ENCODE data around the gene APOBEC3H. TPM values are rescaled to one million over a fixed set of nuclear protein-coding genes. Genes with fewer than 3 reads are reported as not detected.

The APOBEC3H gene
- total RNA-seq, 1 donor from 2014 or later: not detected

DNA sequence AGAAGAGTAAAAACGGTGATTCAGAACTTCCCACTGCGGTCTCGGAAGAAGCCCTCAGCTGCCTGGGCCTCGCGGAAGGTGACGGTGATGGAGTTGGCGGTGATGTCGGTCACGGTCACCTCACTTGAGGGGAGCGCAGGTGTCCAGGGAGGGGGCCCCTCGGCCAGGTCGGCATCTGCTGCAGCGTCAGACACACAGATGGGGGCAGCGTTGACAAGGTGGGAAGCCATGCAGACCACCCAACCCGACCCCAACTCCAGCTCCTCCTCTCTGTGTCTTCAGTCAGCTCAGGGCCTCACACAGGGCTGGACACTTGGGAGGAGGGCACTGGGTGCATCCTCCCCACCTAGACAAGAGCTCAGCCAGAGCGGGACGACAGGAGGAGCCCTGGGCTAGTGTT, 36.8 kb downstream of the APOBEC3H start:
- DNase-seq (ENCODE audit: low spot score) (no peak), ATAC-seq (no peak)

DNA sequence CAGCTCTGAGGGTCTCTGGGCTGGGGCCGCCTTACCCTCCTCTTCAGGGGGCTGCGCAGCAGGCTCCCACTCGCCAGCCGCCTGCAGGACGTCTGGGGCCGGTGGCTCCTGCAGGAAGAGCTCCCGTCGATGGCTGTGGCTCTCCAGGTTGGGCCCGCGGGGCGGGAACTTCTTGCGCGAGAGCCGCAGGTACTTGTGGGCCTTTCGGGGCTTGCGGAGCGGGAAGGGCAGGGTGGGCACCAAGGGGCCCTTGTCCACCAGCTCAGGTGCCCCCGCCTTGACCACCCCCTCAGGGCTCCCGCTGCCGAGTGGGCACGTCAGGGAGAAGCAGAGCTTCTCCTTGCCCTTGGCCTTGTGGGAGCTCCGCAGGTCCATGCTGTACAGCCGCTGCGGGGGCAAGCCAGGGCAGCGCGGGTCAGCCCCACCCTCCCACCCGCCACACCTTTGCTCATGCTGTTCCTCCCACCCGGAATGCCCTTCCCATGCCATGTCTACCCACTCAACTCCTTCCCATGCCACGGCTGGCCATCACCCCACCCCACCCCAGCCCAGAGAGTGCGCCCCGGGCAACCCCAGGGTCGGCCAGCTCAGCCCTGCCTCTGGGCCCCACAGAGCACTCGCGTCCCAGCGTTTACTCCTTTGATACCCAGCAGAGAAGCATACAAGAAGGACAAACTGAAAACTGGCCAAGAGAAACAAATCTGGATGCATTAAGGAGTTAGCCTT, 37.5 kb downstream of the APOBEC3H start:
- DNase-seq (ENCODE audit: low spot score) (no peak), ATAC-seq (no peak)

DNA sequence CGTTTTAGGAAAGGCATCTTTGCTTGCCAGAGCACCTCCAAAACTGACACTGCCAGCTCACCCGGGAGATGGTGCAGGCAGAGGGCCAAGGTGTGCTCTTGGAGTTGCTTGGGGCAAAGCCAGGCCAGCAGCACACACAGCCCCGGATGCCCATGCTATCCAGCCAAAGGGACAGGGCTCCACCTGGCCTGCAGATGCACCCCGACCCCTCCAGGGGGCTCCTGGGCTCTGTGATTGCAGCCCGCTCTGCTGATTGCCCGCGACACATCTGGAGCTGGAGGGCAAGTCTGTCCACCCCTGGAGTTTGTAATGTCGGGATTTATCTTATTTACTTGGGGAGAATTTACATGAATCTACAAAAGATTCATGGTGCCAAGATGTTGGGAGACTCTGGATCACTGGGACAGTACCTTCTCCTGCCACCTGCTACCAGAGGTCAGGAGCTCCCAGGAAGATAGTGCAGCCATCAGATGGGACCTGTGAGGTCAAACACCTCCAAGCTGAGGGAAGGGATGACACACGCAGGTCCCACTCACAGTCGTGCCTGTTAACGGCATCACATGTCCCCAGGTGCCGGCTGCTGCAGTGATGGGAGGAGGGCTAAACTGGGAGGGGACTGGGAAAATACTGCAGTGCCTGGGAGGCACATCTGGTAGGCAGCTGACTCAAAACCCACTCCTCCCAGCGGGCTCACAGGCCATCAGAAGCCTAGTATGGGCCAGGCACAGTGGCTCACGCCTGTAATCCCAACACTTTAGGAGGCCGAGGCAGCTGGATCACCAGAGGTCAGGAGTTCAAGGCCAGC, 38.2 kb downstream of the APOBEC3H start:
- no peak for DNase-seq (ENCODE audit: low spot score)
- ATAC-seq: peak; percentile 52

DNA sequence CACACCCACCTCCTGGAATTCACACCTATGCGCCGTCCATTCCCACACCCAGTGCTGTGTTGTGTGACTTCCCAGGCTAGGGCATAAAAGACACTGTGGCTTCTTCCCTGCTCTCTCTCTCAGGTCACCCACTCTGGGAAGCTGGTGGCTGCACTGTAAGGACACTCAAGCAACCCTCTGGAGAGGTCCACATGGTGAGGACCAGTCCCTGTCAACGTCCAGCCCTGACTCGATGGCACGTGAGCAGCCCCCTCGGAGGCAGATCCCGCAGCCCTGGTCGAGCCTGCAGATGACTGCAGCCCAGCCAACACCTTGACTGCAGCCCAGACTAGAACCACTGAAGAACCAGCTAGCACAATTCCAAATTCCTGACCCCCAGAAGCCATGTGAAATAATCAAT, 39.3 kb downstream of the APOBEC3H start:
- ATAC-seq: no peak
- no peak for DNase-seq (ENCODE audit: low spot score)

DNA sequence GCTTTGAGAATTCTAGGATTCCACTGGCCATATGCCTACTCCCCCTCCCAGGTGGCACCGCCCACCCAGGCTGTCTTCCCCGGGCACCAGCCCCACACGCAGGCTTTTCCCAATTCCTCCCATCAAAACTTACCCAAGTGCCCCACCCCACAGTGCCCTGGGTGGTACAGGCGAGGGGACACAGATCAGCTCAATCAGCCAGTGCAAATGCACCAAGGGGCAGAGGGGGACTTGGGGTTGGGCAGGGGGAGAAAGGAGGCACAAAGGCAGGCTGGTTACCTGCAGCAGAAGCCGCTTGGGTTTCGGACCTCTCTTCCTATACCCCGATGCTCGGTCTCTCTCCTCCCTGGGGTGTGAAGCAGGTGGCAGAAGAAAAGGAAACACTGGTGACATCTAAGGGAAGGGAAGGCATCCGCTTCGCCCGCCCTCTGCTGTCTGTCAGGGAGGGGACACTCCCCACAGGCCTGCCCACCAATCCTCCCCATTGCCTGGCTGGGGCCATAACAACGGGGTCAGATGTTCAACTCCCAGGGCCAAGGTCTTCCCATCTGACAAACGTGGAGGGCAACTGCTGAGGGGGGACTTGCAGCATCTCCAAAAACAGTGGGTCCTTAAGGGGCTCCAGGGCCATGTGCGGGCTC, 41.4 kb downstream of the APOBEC3H start:
- ATAC-seq (no peak), DNase-seq (ENCODE audit: low spot score) (no peak)

- DNase-seq (ENCODE audit: low spot score) (no peak), ATAC-seq (no peak)
Observed at GRCh38 chr22:39139933-39140332, 42.9 kb downstream of the APOBEC3H start.

- ATAC-seq: no peak
- no peak for DNase-seq (ENCODE audit: low spot score)
Observed at GRCh38 chr22:39142088-39142680, 45.1 kb downstream of the APOBEC3H start.

DNA sequence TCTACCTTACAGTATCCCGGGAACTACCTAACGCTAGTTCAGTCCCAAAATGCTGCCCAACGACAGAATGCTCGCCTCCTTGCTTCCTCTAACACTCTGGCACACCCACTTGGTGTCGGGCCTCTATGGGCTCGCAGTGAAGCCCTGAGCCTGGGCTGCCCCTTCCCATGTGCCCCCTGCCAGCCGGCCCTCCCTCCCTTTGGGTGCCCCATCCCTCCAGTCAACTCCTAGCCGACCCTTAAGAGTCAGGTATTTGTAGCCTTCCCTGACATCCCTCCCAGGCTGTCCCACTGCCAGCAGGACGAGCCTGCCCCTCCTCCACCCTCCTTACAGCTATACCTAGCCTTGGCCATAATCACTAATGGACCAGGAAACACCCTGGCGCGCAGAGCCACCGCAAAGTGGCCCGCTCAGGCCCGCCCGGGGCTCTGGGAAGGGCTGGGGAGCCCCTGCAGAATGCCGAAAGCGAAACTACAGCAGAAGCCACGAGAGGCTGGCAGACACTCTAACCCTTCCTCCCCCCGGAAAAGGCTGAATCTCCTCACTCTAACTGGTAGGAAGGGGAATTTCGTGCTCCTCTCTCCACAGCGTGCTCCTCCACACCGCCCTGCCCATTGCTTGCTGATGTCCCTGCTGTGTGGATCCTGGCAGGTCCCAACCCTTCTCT, 47.2 kb downstream of the APOBEC3H start:
- no peak for DNase-seq (ENCODE audit: low spot score)

DNA sequence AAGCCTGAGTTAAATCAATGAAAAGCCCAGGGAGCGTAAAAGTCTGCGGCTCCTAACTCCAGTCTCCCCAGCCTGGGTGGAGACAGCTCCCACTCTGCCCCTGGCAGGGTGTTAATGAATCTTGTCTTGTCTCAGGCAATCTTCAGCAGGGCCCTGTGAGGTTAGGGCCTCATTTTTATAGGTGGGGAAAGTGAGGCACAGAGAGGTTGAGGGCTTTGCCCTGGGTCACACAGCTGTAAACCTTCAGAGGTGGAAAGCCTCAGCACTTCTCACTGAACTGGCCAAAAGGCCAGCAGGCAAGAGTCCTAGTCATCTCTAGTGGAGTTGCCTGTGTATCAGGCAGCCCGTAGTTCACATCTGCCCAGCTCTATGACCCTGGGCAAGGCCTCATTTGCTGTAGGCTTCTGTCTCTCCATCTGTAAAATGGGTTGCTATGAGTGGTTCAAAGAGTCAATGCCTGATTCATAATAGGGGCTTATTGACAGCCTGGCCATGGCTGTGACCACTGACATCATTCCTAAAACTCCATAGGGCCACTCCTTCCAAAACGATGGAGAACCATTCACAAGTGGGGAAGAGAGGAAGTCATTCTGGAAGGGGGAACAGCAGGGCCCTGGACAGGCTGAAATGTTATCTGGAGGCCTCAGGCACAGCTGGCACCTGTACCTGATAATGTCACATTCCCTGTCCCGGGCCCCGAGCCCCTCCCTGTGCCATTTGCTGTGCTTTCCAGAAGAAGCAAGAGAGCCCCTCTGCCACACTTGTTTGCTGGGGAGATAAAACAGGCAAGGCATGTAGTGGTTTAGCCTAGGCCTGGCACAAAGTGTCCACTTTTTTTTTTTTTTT, 49.4 kb downstream of the APOBEC3H start:
- no peak for DNase-seq (ENCODE audit: low spot score)

More for the DNA sequence above, 47.2 kb downstream of the APOBEC3H start:
- no peak for ATAC-seq

DNA sequence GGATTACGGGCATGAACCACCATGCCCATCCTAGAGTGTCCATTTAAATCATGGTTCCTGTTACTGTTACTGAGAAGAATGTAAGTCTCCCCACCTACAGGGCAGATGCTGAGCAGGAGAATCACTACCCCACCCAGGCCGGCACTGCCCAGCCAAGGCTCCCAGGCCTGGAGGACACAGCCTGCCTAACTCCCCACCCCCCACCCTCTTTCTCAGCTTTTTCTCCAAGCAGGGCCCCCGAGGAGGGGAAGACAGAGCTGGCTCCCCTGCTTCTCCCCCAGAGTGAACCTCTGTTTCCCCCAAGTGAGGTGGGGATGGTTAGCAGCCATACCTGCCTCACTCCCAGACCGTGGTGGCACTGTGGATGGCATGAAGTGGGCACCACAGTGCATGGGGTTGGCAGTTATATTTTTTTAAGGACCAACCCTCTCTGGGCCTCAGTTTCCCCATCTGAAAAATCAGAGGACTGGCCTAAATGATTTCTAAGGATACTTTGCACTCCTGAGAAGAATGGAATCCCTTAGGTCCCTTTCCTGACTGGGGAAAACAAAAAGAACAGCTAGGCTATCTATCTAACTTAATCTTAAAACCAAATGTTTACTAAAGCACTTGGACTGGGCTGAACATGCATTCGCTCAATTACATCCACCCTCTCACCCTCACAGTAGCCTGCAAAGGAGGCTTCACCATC, 50.4 kb downstream of the APOBEC3H start:
- ATAC-seq: no peak
- DNase-seq (ENCODE audit: low spot score): no peak

More for the DNA sequence above, 49.4 kb downstream of the APOBEC3H start:
- ATAC-seq: no peak

GRCh38 chr22:39148026-39148726, 51.1 kb downstream of the APOBEC3H start:
- ATAC-seq: no peak
- DNase-seq (ENCODE audit: low spot score): no peak

GRCh38 chr22:39148727-39149535, 51.9 kb downstream of the APOBEC3H start:
- ATAC-seq: no peak

GRCh38 chr22:39149915-39150847, 53.1 kb downstream of the APOBEC3H start:
- no peak for ATAC-seq
- no peak for DNase-seq (ENCODE audit: low spot score)

More at GRCh38 chr22:39148727-39149535, 51.9 kb downstream of the APOBEC3H start:
- no peak for DNase-seq (ENCODE audit: low spot score)

- no peak for ATAC-seq
Observed at GRCh38 chr22:39150848-39151215, 53.8 kb downstream of the APOBEC3H start.

DNA sequence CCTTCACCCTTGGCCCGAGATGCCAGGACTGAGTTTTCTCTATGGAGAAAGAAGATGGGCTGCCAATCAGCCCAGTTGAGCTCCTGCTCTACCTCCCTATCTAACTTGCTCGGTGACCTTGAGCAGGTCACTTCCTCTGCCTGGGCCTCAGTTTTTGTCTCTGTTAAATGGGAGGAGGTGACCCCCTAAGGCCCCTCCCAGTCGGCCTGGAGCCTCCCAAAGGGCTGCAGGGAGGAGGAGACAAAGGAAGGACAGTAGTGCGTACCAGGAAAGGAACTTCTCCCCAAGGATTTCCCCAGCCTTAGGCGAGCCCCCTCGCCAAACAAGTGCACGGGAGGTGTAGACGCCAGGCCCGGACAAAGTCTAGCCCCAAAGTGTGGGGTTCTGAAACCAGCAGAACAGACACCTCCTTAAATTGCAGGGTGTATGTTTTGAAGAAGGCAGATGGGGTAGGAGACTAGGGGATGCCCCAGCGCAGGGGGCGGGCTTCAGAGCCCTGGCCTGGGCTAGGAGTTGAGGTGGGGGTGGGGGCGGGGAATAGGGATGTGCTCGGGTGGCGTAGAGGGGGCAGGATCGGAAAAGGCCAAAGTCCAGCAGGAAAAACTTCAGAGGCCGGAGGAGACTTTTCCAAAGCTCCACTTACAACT, 54.4 kb downstream of the APOBEC3H start:
- ATAC-seq (no peak), DNase-seq (ENCODE audit: low spot score) (no peak)

More at GRCh38 chr22:39150848-39151215, 53.8 kb downstream of the APOBEC3H start:
- DNase-seq (ENCODE audit: low spot score): no peak

- ATAC-seq: no peak
- DNase-seq (ENCODE audit: low spot score): no peak
Observed at GRCh38 chr22:39152024-39152510, 55.0 kb downstream of the APOBEC3H start.
